ENCODE measurements around the gene TUBB3.

DNA sequence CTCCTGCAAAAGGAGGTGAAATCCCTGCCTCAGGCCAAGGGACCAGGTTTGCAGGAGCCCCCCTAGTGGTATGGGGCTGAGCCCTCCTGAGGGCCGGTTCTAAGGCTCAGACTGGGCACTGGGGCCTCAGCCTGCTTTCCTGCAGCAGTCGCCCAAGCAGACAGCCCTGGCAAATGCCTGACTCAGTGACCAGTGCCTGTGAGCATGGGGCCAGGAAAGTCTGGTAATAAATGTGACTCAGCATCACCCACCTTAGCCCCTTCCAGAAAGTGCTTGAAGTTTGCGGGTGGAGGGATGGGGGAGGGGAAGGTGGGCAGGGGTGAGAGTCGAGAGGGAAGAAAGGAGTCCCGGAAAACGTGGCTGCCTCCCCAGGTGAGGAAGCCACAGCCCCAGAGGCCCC, 2.4 kb upstream of the TUBB3 start:
- TF ChIP-seq, protein P1, sequence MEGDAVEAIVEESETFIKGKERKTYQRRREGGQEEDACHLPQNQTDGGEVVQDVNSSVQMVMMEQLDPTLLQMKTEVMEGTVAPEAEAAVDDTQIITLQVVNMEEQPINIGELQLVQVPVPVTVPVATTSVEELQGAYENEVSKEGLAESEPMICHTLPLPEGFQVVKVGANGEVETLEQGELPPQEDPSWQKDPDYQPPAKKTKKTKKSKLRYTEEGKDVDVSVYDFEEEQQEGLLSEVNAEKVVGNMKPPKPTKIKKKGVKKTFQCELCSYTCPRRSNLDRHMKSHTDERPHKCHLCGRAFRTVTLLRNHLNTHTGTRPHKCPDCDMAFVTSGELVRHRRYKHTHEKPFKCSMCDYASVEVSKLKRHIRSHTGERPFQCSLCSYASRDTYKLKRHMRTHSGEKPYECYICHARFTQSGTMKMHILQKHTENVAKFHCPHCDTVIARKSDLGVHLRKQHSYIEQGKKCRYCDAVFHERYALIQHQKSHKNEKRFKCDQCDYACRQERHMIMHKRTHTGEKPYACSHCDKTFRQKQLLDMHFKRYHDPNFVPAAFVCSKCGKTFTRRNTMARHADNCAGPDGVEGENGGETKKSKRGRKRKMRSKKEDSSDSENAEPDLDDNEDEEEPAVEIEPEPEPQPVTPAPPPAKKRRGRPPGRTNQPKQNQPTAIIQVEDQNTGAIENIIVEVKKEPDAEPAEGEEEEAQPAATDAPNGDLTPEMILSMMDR (IDR thresholded peaks at IDR 0.05): no peak
- TF ChIP-seq POLR2A (IDR thresholded peaks at IDR 0.05): no peak
- TF ChIP-seq POLR2AphosphoS5 (IDR thresholded peaks at IDR 0.05): no peak
